ENCODE measurements around the gene SPCS1. TPM values are rescaled to one million over a fixed set of nuclear protein-coding genes. Genes with fewer than 3 reads are reported as not detected.

Gene SPCS1
- total RNA-seq, 4 donors from 2014 or later = 33.8 to 123 (median 65.3) TPM

DNA sequence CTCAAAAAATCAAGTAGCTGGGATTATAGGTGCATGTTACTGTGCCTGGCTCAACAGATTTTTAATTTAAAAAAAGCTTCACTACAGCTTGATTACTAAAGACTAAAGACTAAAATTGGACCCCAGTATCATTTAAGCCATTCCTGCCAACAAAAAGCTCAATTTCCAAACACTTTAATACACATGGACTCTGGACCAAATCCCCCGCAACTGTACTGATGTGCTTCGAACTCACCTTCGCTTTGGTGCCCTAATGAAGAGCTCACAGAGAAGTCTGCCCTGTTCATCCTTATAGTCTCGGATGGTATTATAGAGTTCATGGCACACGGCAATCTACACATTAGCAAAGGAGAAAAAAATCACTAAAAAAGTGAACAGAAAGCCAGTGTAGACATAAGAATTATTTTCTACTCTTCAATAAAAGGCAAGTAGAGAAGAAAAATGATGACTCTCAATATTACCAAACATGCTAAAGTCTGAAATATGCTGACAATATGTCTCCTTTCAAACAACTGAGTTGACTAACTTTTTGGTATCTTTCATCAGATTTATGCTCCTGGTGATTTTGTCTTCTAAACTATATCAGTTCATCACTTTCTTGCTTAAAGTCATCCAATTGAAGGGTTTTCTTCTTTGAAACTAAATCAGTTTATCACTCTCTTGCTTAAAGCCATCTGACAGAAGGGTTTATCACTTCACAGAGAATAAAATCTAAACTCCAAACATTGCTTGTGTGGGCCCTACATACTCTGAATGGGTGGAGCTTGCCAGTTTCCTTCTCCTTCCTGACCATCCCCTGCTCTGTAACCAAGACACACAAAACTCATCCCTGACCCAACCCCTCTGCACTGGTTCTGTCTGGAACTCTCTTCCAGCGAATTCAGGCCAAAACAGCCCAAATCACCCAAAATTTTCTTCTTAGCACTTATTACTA, 27.4 kb upstream of the SPCS1 start:
- peaks cover 0 to 11% (median 0%) of the 10 kb centered on the region in 4 donors for H3K4me1 ChIP-seq
- no peak overlapping the region for H3K27ac ChIP-seq
- peaks cover 0 to 57% (median 0%) of the 10 kb centered on the region in 3 donors for H3K36me3 ChIP-seq
- H3K9me3 ChIP-seq = no peaks in the 10 kb centered on the region
- no peaks in the 10 kb centered on the region for H3K27me3 ChIP-seq
- DNase-seq = no peak
- TF ChIP-seq, protein P1, sequence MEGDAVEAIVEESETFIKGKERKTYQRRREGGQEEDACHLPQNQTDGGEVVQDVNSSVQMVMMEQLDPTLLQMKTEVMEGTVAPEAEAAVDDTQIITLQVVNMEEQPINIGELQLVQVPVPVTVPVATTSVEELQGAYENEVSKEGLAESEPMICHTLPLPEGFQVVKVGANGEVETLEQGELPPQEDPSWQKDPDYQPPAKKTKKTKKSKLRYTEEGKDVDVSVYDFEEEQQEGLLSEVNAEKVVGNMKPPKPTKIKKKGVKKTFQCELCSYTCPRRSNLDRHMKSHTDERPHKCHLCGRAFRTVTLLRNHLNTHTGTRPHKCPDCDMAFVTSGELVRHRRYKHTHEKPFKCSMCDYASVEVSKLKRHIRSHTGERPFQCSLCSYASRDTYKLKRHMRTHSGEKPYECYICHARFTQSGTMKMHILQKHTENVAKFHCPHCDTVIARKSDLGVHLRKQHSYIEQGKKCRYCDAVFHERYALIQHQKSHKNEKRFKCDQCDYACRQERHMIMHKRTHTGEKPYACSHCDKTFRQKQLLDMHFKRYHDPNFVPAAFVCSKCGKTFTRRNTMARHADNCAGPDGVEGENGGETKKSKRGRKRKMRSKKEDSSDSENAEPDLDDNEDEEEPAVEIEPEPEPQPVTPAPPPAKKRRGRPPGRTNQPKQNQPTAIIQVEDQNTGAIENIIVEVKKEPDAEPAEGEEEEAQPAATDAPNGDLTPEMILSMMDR (IDR thresholded peaks at IDR 0.05) = no peak
- TF ChIP-seq POLR2A (IDR thresholded peaks at IDR 0.05) = no peak
- no peak overlapping the region for H3K4me3 ChIP-seq

DNA sequence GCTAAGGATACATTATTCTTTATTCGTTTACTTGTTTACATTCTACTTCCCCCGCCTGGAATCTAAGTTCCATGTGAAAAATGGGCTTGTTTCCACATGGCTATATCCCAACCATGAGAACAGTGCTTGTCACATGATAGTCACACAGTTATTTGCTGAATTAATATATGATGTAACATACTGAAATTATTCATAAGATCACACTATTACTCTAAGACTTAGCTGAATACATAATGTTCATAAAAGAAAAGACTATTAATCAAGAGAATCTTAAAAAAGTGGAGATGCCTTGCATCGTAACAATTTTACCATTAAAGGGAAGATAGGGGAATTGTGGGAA, 26.7 kb upstream of the SPCS1 start:
- H3K36me3 ChIP-seq = peaks cover 0 to 50% (median 0%) of the 10 kb centered on the region in 3 donors

DNA sequence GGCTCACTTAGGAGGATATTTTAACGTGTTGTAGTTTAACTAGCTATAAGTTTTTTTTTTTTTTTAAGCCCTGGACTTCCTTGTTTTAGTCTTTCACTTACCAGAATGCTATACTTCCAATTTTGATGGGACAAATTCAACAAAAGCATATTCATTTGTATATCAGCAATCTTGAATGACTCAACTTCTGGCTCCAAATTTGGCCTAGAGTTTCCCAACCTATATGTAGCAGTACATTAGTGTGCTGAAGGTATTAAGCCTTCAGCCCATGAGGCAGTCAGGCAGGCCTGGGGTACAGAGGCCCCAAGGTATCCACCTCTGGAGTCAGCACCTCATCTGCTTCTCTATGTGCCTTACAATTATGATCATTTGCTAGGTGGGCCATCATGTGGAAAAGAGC, 26.1 kb upstream of the SPCS1 start:
- no peak for TF ChIP-seq POLR2A (IDR thresholded peaks at IDR 0.05)
- TF ChIP-seq, protein P1 (IDR thresholded peaks at IDR 0.05) = no peak
- Histone ChIP-seq H3K4me3 (no peak overlapping the region), H3K4me1 (peaks cover 0 to 24% (median 0%) of the 10 kb centered on the region in 4 donors), H3K9me3 (no peaks in the 10 kb centered on the region), H3K27ac (no peak overlapping the region), H3K27me3 (no peaks in the 10 kb centered on the region), H3K36me3 (peaks cover 0 to 47% (median 0%) of the 10 kb centered on the region in 3 donors)
- no peak for DNase-seq

More for the DNA sequence above, 26.7 kb upstream of the SPCS1 start:
- TF ChIP-seq, protein P1 (IDR thresholded peaks at IDR 0.05) = no peak
- TF ChIP-seq POLR2A (IDR thresholded peaks at IDR 0.05) = no peak
- Histone ChIP-seq H3K9me3 (no peaks in the 10 kb centered on the region), H3K4me3 (no peak overlapping the region), H3K27me3 (no peaks in the 10 kb centered on the region), H3K27ac (no peak overlapping the region), H3K4me1 (peaks cover 0 to 17% (median 0%) of the 10 kb centered on the region in 4 donors)
- DNase-seq = no peak

DNA sequence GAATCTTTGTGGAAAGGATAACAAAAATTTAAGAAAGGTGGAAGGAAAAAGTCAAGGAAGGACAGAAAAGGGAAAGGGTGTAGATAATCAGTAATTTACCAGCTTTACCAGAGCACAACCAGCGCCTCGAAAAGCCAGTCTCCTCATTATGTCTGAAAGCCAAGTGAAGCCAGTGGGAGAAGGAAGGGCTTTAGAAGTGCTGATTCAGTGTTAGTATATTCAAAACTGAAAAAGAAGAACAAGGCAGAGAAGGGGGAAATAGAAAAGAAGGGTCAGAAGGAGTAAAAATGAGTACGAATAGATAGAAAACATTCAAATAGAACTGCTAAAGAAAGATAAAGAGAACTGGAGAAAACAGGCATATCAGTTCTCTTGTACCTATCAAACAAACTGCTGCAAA, 24.3 kb upstream of the SPCS1 start:
- H3K4me3 ChIP-seq = no peak overlapping the region
- DNase-seq = no peak
- peak overlapping the region in 1 of 4 donors; percentile 3 for H3K27ac ChIP-seq
- H3K9me3 ChIP-seq = no peaks in the 10 kb centered on the region
- TF ChIP-seq, protein P1 (IDR thresholded peaks at IDR 0.05) = no peak
- TF ChIP-seq POLR2A (IDR thresholded peaks at IDR 0.05) = no peak
- H3K4me1 ChIP-seq = peaks cover 0 to 27% (median under 1%) of the 10 kb centered on the region in 4 donors
- peaks cover 0 to 32% (median 0%) of the 10 kb centered on the region in 3 donors for H3K36me3 ChIP-seq
- H3K27me3 ChIP-seq = no peaks in the 10 kb centered on the region

DNA sequence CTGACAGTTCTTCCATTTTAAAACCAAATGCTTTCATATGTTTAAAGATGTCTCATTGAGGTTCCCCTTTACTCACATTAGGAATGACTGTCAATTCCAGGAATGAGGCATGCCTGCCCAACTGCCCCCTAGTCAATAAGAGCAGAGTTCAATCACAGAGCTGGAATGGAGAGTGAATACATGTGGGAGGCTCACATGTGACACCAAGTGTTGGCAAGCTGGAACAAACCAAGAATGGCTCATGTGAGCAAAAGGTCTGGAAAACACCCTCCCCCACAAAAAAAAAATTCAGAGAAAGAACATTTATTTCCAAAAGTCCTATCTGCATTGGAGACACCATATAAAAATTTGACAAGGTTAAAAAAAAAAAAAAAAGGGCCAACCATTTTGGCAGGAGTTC, 23.9 kb upstream of the SPCS1 start:
- Histone ChIP-seq H3K9me3 (no peaks in the 10 kb centered on the region), H3K27ac (no peak overlapping the region), H3K36me3 (peaks cover 0 to 28% (median 0%) of the 10 kb centered on the region in 3 donors), H3K4me3 (no peak overlapping the region), H3K27me3 (no peaks in the 10 kb centered on the region), H3K4me1 (peaks cover 0 to 31% (median 2%) of the 10 kb centered on the region in 4 donors)
- no peak for DNase-seq
- TF ChIP-seq, protein P1 (IDR thresholded peaks at IDR 0.05) = no peak
- TF ChIP-seq POLR2A (IDR thresholded peaks at IDR 0.05) = no peak
